Mucosa of stomach (tissue), 1 donor: Measurements from ENCODE around the gene STK17A.

ENCODE experiments used
- H3K27me3 ChIP-seq: one replicate; pipeline ENCODE4 v1.7.0; 2013; ENCODE audit warnings: mild to moderate bottlenecking, low read length; ENCODE audit not compliant: control insufficient read depth, insufficient read depth
- H3K36me3 ChIP-seq: one replicate; pipeline ENCODE4 v1.7.0; 2013; ENCODE audit warnings: low read length; ENCODE audit not compliant: control insufficient read depth, insufficient read depth
- H3K4me1 ChIP-seq: one replicate; pipeline ENCODE4 v1.7.0; 2013; ENCODE audit warnings: mild to moderate bottlenecking, low read length; ENCODE audit not compliant: control insufficient read depth, insufficient read depth
- H3K4me3 ChIP-seq: one replicate; pipeline ENCODE4 v1.7.0; 2013; ENCODE audit warnings: low read length
- H3K9ac ChIP-seq: one replicate; pipeline ENCODE4 v1.7.0; 2013; ENCODE audit warnings: mild to moderate bottlenecking, low read length, moderate library complexity
- H3K9me3 ChIP-seq: one replicate; pipeline ENCODE4 v1.7.0; 2013; ENCODE audit warnings: mild to moderate bottlenecking, low read length, moderate library complexity; ENCODE audit not compliant: control insufficient read depth
- donor health status: Pancreatic carcinoma.

The STK17A gene

GRCh38 chr7:43628431-43628830 lies 45.5 kb downstream of the STK17A start:
- no peak overlapping the region for H3K9ac ChIP-seq
- H3K9me3 ChIP-seq: no peaks in the 10 kb centered on the region
- H3K4me3 ChIP-seq: no peak overlapping the region
- H3K27me3 ChIP-seq: no peaks in the 10 kb centered on the region
- H3K36me3 ChIP-seq: no peaks in the 10 kb centered on the region
- peaks cover 3% of the 10 kb centered on the region for H3K4me1 ChIP-seq

GRCh38 chr7:43629857-43630256 lies 46.9 kb downstream of the STK17A start:
- H3K4me3 ChIP-seq: no peak overlapping the region
- no peaks in the 10 kb centered on the region for H3K27me3 ChIP-seq
- no peaks in the 10 kb centered on the region for H3K36me3 ChIP-seq
- no peak overlapping the region for H3K9ac ChIP-seq
- no peaks in the 10 kb centered on the region for H3K9me3 ChIP-seq
- peaks cover 3% of the 10 kb centered on the region for H3K4me1 ChIP-seq

GRCh38 chr7:43630482-43630881 lies 47.6 kb downstream of the STK17A start:
- Histone ChIP-seq H3K9me3 (no peaks in the 10 kb centered on the region), H3K36me3 (no peaks in the 10 kb centered on the region), H3K4me3 (no peak overlapping the region), H3K9ac (no peak overlapping the region), H3K27me3 (no peaks in the 10 kb centered on the region), H3K4me1 (peaks cover 2% of the 10 kb centered on the region)

GRCh38 chr7:43631559-43631958 lies 48.7 kb downstream of the STK17A start:
- H3K9ac ChIP-seq: no peak overlapping the region
- no peaks in the 10 kb centered on the region for H3K36me3 ChIP-seq
- no peaks in the 10 kb centered on the region for H3K27me3 ChIP-seq
- no peaks in the 10 kb centered on the region for H3K4me1 ChIP-seq
- H3K9me3 ChIP-seq: no peaks in the 10 kb centered on the region
- H3K4me3 ChIP-seq: no peak overlapping the region

GRCh38 chr7:43632746-43633145 lies 49.8 kb downstream of the STK17A start:
- Histone ChIP-seq H3K9ac (no peak overlapping the region), H3K27me3 (no peaks in the 10 kb centered on the region), H3K4me3 (no peak overlapping the region), H3K36me3 (no peaks in the 10 kb centered on the region), H3K4me1 (peaks cover 5% of the 10 kb centered on the region), H3K9me3 (no peaks in the 10 kb centered on the region)

GRCh38 chr7:43634384-43634783 lies 51.5 kb downstream of the STK17A start:
- H3K36me3 ChIP-seq: no peaks in the 10 kb centered on the region
- no peak overlapping the region for H3K4me3 ChIP-seq
- H3K4me1 ChIP-seq: peaks cover 17% of the 10 kb centered on the region
- H3K27me3 ChIP-seq: no peaks in the 10 kb centered on the region
- no peaks in the 10 kb centered on the region for H3K9me3 ChIP-seq
- H3K9ac ChIP-seq: no peak overlapping the region

- H3K9me3 ChIP-seq: no peaks in the 10 kb centered on the region
- no peaks in the 10 kb centered on the region for H3K36me3 ChIP-seq
- no peaks in the 10 kb centered on the region for H3K27me3 ChIP-seq
- H3K9ac ChIP-seq: no peak overlapping the region
- H3K4me3 ChIP-seq: no peak overlapping the region
- peaks cover 34% of the 10 kb centered on the region for H3K4me1 ChIP-seq
Observed at GRCh38 chr7:43636093-43636492, 53.2 kb downstream of the STK17A start.

GRCh38 chr7:43637114-43637806 lies 54.4 kb downstream of the STK17A start:
- Histone ChIP-seq H3K4me3 (no peak overlapping the region), H3K9ac (no peak overlapping the region), H3K27me3 (no peaks in the 10 kb centered on the region), H3K9me3 (no peaks in the 10 kb centered on the region), H3K4me1 (peaks cover 35% of the 10 kb centered on the region), H3K36me3 (no peaks in the 10 kb centered on the region)

GRCh38 chr7:43639858-43640491 lies 57.1 kb downstream of the STK17A start:
- no peaks in the 10 kb centered on the region for H3K27me3 ChIP-seq
- no peaks in the 10 kb centered on the region for H3K36me3 ChIP-seq
- H3K4me1 ChIP-seq: peaks cover 35% of the 10 kb centered on the region
- H3K9ac ChIP-seq: no peak overlapping the region
- no peak overlapping the region for H3K4me3 ChIP-seq
- H3K9me3 ChIP-seq: no peaks in the 10 kb centered on the region

GRCh38 chr7:43640679-43641078 lies 57.8 kb downstream of the STK17A start:
- H3K9me3 ChIP-seq: no peaks in the 10 kb centered on the region
- H3K4me3 ChIP-seq: no peak overlapping the region
- no peak overlapping the region for H3K9ac ChIP-seq
- H3K27me3 ChIP-seq: no peaks in the 10 kb centered on the region
- peaks cover 35% of the 10 kb centered on the region for H3K4me1 ChIP-seq
- no peaks in the 10 kb centered on the region for H3K36me3 ChIP-seq

GRCh38 chr7:43642897-43643630 lies 60.2 kb downstream of the STK17A start:
- Histone ChIP-seq H3K4me3 (no peak overlapping the region), H3K4me1 (peaks cover 41% of the 10 kb centered on the region), H3K9ac (no peak overlapping the region), H3K36me3 (no peaks in the 10 kb centered on the region), H3K9me3 (no peaks in the 10 kb centered on the region), H3K27me3 (no peaks in the 10 kb centered on the region)

- no peaks in the 10 kb centered on the region for H3K9me3 ChIP-seq
- H3K36me3 ChIP-seq: no peaks in the 10 kb centered on the region
- H3K27me3 ChIP-seq: no peaks in the 10 kb centered on the region
- no peak overlapping the region for H3K9ac ChIP-seq
- H3K4me1 ChIP-seq: peaks cover 43% of the 10 kb centered on the region
- H3K4me3 ChIP-seq: no peak overlapping the region
Observed at GRCh38 chr7:43643846-43644245, 60.9 kb downstream of the STK17A start.
